ENCODE results near the gene ACOXL.

ACOXL gene

GRCh38 chr2:110867078-110867477, 134.7 kb downstream of the ACOXL start:
- TF ChIP-seq CTCF (conservative IDR thresholded peaks at IDR 0.05), result no peak

DNA sequence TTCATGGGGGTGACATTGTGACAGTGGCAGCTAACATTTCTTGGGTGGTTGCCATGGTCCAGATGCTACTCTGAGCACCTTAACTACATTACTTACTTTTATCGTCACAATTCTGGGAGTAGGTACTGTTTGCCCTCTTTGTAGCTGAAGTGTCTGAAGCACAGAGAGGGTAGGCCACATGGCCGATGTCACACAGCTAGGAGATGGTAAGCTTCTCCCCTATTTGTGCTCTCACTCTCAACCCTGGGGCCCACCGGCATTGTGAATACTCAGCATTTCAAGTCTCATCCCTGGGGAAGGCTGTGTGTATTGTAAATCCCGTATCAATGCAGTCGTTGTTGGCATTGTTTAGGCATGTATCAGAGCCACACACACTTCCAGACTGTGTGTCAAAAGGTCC, 136.6 kb downstream of the ACOXL start:
- TF ChIP-seq CTCF (conservative IDR thresholded peaks at IDR 0.05), result no peak
- no peak overlapping the region for H3K27ac ChIP-seq

More at GRCh38 chr2:110867078-110867477, 134.7 kb downstream of the ACOXL start:
- no peak overlapping the region for H3K27ac ChIP-seq

- no peak overlapping the region for H3K27ac ChIP-seq
- no peak for TF ChIP-seq CTCF (conservative IDR thresholded peaks at IDR 0.05)
These were observed 137.4 kb downstream of the ACOXL start for GRCh38 chr2:110869472-110870446.

- no peak for TF ChIP-seq CTCF (conservative IDR thresholded peaks at IDR 0.05)
- H3K27ac ChIP-seq, result no peak overlapping the region
These were observed 138.2 kb downstream of the ACOXL start for GRCh38 chr2:110870545-110870944.

GRCh38 chr2:110871637-110872036, 139.3 kb downstream of the ACOXL start:
- H3K27ac ChIP-seq, result no peak overlapping the region
- TF ChIP-seq CTCF (conservative IDR thresholded peaks at IDR 0.05), result no peak

GRCh38 chr2:110872521-110872920, 140.1 kb downstream of the ACOXL start:
- no peak for TF ChIP-seq CTCF (conservative IDR thresholded peaks at IDR 0.05)

DNA sequence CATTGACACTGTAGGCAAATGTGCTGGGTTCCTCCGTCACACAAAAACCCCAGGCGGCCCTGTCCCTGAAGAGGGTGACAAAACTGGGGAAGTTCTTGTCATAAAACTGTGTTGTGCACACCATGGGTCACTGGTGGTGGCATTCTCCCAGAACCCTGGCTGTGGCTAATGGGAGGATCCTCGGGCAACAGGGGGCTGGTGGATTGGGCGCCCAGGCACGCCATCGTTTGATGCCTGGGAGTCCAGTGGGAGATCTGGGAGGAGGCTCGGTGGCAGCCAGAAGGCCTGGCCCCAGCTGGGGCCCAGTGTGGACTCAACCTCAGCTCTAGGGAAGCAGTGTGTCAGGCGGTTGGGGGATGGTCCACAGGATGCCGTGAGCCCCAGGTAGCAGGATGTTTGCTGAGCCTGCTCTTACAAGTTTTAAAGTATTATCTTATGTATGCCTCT, 140.7 kb downstream of the ACOXL start:
- H3K27ac ChIP-seq, result no peak overlapping the region

More at GRCh38 chr2:110872521-110872920, 140.1 kb downstream of the ACOXL start:
- no peak overlapping the region for H3K27ac ChIP-seq

More for the DNA sequence above, 140.7 kb downstream of the ACOXL start:
- no peak for TF ChIP-seq CTCF (conservative IDR thresholded peaks at IDR 0.05)

Measured in VCaP (cell line).